HepG2 (cell line): ENCODE data around the gene MLN. TPM values are rescaled to one million over a fixed set of nuclear protein-coding genes. Genes with fewer than 3 reads are reported as not detected.

Experiments
- ATAC-seq: fragments of 200-7000 bp; cut with Tn5 transposase; 3 replicates; pipeline ENCODE4 v1.9.1; 2020; ENCODE audit warnings: mild to moderate bottlenecking, moderate library complexity
- BruUV-seq: library from RNA; stranded (reverse); fragments of 400-500 nt; replicated peaks from 2 replicates; lab custom pipeline; 2021; lab: Mats Ljungman, UMichigan
- CTCF ChIA-PET: fragments of 300-600 bp; formaldehyde crosslinking; extraction: SDS; loops from one replicate; lab custom pipeline; 2021; ENCODE audit warnings: low total read pairs, inconsistent platforms, low intra/inter-chr PET ratio; lab: Yijun Ruan, JAX
- POLR2A ChIA-PET: fragments of 350-600 bp; sonication (Branson Sonifier 250); formaldehyde crosslinking; loops from one replicate; lab custom pipeline; 2020; ENCODE audit warnings: antibody characterized with exemption, inconsistent platforms; lab: Yijun Ruan, JAX
- DNase-seq: peaks from one replicate; pipeline ENCODE4 v3.0.0-alpha.2; 2015; ENCODE audit warnings: low spot score
- FAIRE-seq: peaks from 3 replicates; lab custom pipeline; 2011; peaks lifted over from hg19 to GRCh38; lab: Jason Lieb, UNC
- H2AFZ ChIP-seq: one replicate; pipeline ENCODE4 v1.6.1; 2011; ENCODE audit warnings: low read length, inconsistent platforms
- H3K27ac ChIP-seq: fragments of 300-600 bp; 3 replicates; pipeline ENCODE4 v1.8.0; 2011; ENCODE audit warnings: mixed run types, mild to moderate bottlenecking, mixed read lengths, low read length, inconsistent platforms; ENCODE audit not compliant: insufficient read depth; ENCODE audit errors: extremely low read length
- H3K27me3 ChIP-seq, 2 experiments: fragments of 200-600 bp in 1 of 2; 2 replicates in 1 of 2; 3 replicates in 1 of 2; pipeline versions ENCODE4 v1.6.0 to v1.8.0; 2011; ENCODE audit warnings: low read length in 2 of 2, mild to moderate bottlenecking in 2 of 2, moderate library complexity in 2 of 2, inconsistent platforms in 1 of 2; ENCODE audit not compliant: insufficient read depth in 2 of 2, control insufficient read depth in 1 of 2
- H3K36me3 ChIP-seq, 2 experiments: fragments of 200-600 bp in 1 of 2; replicated peaks in 1 of 2; 2 replicates in 1 of 2; 3 replicates in 1 of 2; pipeline versions ENCODE4 v1.5.1 to v1.8.0; 2011; ENCODE audit warnings: low read length in 2 of 2, inconsistent platforms in 1 of 2; ENCODE audit not compliant: insufficient read depth in 2 of 2, control insufficient read depth in 1 of 2
- H3K4me1 ChIP-seq: 2 replicates; pipeline ENCODE4 v1.5.1; 2012; ENCODE audit warnings: low read length, inconsistent platforms; ENCODE audit not compliant: insufficient read depth
- H3K4me2 ChIP-seq: 2 replicates; pipeline ENCODE4 v1.6.0; 2011; ENCODE audit warnings: low read depth, low read length, inconsistent platforms
- H3K4me3 ChIP-seq, 3 experiments: fragments of 200-600 bp in 1 of 3; sonication (generic), shearing (Covaris generic) in 1 of 3; replicated peaks in 1 of 3; 2 replicates each; pipeline ENCODE4 v1.5.1; 2011 to 2016; ENCODE audit warnings: low read length in 3 of 3, inconsistent platforms in 2 of 3, low read depth in 2 of 3, mild to moderate bottlenecking in 2 of 3, control low read depth in 1 of 3, mixed read lengths in 1 of 3; ENCODE audit not compliant: insufficient read depth in 1 of 3
- H3K79me2 ChIP-seq: one replicate; pipeline ENCODE4 v1.6.1; 2011; ENCODE audit warnings: low read length, inconsistent platforms; ENCODE audit not compliant: insufficient read depth
- H3K9ac ChIP-seq: 2 replicates; pipeline ENCODE4 v1.6.0; 2011; ENCODE audit warnings: mild to moderate bottlenecking, low read depth, low read length, inconsistent platforms; ENCODE audit not compliant: insufficient read depth
- H3K9me3 ChIP-seq: 2 replicates; pipeline ENCODE4 v1.5.1; 2012; ENCODE audit warnings: mild to moderate bottlenecking, low read length
- H4K20me1 ChIP-seq: 2 replicates; pipeline ENCODE4 v1.6.0; 2011; ENCODE audit warnings: inconsistent platforms, mild to moderate bottlenecking, low read length, moderate library complexity; ENCODE audit not compliant: insufficient read depth
- ATF4 ChIP-seq, 2 experiments: fragments of 450-650 bp in 1 of 2; sonication (generic) in 1 of 2; formaldehyde crosslinking; IDR thresholded peaks; 2 replicates each; pipeline versions ENCODE4 v1.5.0 to v1.8.0; 2020 to 2022; ENCODE audit warnings: mild to moderate bottlenecking in 1 of 2, missing genetic modification reagents in 1 of 2
- KLF13 ChIP-seq: sonication (generic); formaldehyde crosslinking; IDR thresholded peaks from 2 replicates; pipeline ENCODE4 v1.4.0; 2020; ENCODE audit warnings: mild to moderate bottlenecking, missing genetic modification reagents
- PCBP2 ChIP-seq: fragments of 200-400 bp; formaldehyde crosslinking; optimal IDR thresholded peaks from 2 replicates; pipeline ENCODE3; 2018; ENCODE audit warnings: low read length, low read depth; ENCODE audit not compliant: poor library complexity, severe bottlenecking
- RERE ChIP-seq: IDR thresholded peaks from 2 replicates; pipeline ENCODE4 v1.6.1; 2016; ENCODE audit warnings: low read depth, missing genetic modification reagents, missing compliant biosample characterization
- SOX13 ChIP-seq, 3 experiments: fragments of 450-650 bp in 1 of 3; sonication (generic) in 1 of 3; formaldehyde crosslinking in 1 of 3; IDR thresholded peaks in 2 of 3; conservative IDR thresholded peaks in 1 of 3; 2 replicates each; pipeline versions ENCODE4 v1.5.0 to v1.6.1; 2016 to 2020; ENCODE audit warnings: antibody characterized with exemption in 1 of 3, mild to moderate bottlenecking in 1 of 3, missing compliant biosample characterization in 1 of 3, missing genetic modification reagents in 1 of 3, moderate library complexity in 1 of 3
- ZNF12 ChIP-seq: sonication (generic); formaldehyde crosslinking; IDR thresholded peaks from 2 replicates; pipeline ENCODE4 v1.5.0; 2020; ENCODE audit warnings: missing genetic modification reagents
- ZNF557 ChIP-seq: sonication (generic); formaldehyde crosslinking; IDR thresholded peaks from 2 replicates; pipeline ENCODE4 v1.4.0; 2020; ENCODE audit warnings: missing genetic modification reagents
- WGBS: methylation state at CpG from one replicate; pipeline ENCODE4 v1.1.6; 2017; ENCODE audit warnings: low lambda C conversion rate; 5-methylcytosine and 5-hydroxymethylcytosine counted together
- in situ Hi-C: cut with HindIII; loops from 2 replicates; pipeline ENCODE4 v1.10.0; 2017; ENCODE audit warnings: low pct_unique_long_range_greater_than_20kb; ENCODE audit not compliant: extremely low pct_ligation_motif_present
- intact Hi-C: fragments of 100-400 bp; cut with micrococcal nuclease; formaldehyde crosslinking; loops from one replicate; pipeline ENCODE4 v1.10.0; 2022; ENCODE audit not compliant: unreplicated experiment
- polyA plus RNA-seq, 8 experiments: library from polyadenylated mRNA; depleted of rRNA in 3 of 8; stranded (reverse) in 7 of 8; unstranded in 1 of 8; fragments of >200 nt; fragmentation: Illumina TruSeq in 4 of 8; extraction: Trizol in 4 of 8; gene quantifications; 2 replicates each; pipeline versions ENCODE4 v1.2.1 to v1.2.3, GENCODE V29; 2011 to 2016; ENCODE audit warnings: low read depth in 4 of 8, missing spikeins in 1 of 8, mixed read lengths in 1 of 8; ENCODE audit not compliant: insufficient read depth in 1 of 8
- total RNA-seq, 5 experiments: library from RNA; depleted of rRNA; stranded (reverse); fragments of >200 nt; fragmentation: Illumina TruSeq; extraction: Trizol; gene quantifications; 2 replicates each; pipeline ENCODE4 v1.2.3, GENCODE V29; 2016; ENCODE audit warnings: low read depth in 1 of 5

The MLN gene
- total and polyA plus RNA-seq, 2 of the 13 experiments (the other 11 are each of a cell fraction or from before 2014, with no cell fraction given), result not detected

- H3K36me3 ChIP-seq, result peaks cover 12 to 30% of the 10 kb centered on the region in 2 experiments
- no peak overlapping the region for H3K9ac ChIP-seq
- H3K4me3 ChIP-seq, result no peak overlapping the region
- H2AFZ ChIP-seq, result no peak overlapping the region
- POLR2A ChIA-PET, result no interaction called here
- CTCF ChIA-PET, result no interaction called here
- in situ Hi-C loops (no loop called here), intact Hi-C loops (no loop called here)
- H4K20me1 ChIP-seq, result peaks cover 9% of the 10 kb centered on the region; the same call in 1 of the 2 replicates
- DNase-seq (no peak), ATAC-seq (no peak), FAIRE-seq (no peak)
- TF ChIP-seq ZNF557 (CRISPR knock-in tag), result no peak
- no peak for TF ChIP-seq ZNF12 (CRISPR knock-in tag)
- no peak for TF ChIP-seq PCBP2
- no peak for TF ChIP-seq ATF4 (CRISPR knock-in tag; IDR thresholded peaks at IDR 0.05)
- no peak for TF ChIP-seq RERE (CRISPR knock-in tag)
- TF ChIP-seq KLF13, result no peak
- no peak for TF ChIP-seq SOX13 (IDR thresholded peaks at IDR 0.05)
- no peak for TF ChIP-seq SOX13 (CRISPR knock-in tag; conservative IDR thresholded peaks at IDR 0.05 in 1 of 2, IDR thresholded peaks at IDR 0.05 in 1 of 2)
- no peak overlapping the region for H3K27ac ChIP-seq
- peaks cover 24% of the 10 kb centered on the region for H3K79me2 ChIP-seq
- H3K4me1 ChIP-seq, result peaks cover 28% of the 10 kb centered on the region
- no peaks in the 10 kb centered on the region for H3K9me3 ChIP-seq
- WGBS, result 97% methylated on average over 3 of the region's 3 CpGs
- H3K4me2 ChIP-seq, result no peak overlapping the region
- H3K27me3 ChIP-seq, result no peaks in the 10 kb centered on the region
- no TSS peak for BruUV-seq
Observed at GRCh38 chr6:33785778-33786177, 18.0 kb downstream of the MLN start.
